AG08395 (cell line): ENCODE results near the gene KRTAP4-2.
"Not testable (repeated sequence)": the region's sequence is repeated elsewhere in the genome, so short reads cannot be mapped to it uniquely, and the experiment has no call there.

Experiments
- DNase-seq: peaks from one replicate; pipeline ENCODE4 v3.0.0; 2012; ENCODE audit warnings: mixed read lengths, low spot score

Gene KRTAP4-2

DNA sequence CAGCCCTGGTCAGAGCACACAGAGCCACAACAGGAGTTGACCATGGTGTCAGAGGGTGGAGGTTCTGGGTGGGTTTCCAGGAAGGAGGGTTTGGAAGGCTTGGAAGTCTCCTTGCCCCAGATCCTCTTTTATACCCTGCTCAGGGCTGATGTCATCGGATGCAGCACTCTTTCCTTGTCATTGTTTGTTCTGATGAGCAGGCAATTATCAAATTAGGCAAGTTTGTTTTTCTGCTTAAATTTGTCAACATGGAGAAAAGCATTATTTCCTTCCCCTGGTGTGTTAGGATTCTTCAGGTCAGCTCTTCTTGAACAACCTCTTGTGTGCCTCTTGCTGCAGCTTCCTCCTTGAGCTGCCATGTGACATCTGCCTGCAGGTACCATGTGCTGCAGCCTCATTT, 17.4 kb downstream of the KRTAP4-2 start, which contains the start of gene KRTAP4-4:
KRTAP4-4 (minus strand) TSS at position 101 of the 400 bp plus-strand sequence; CDS start at position 44, 57 bp downstream.
- DNase-seq: no peak

DNA sequence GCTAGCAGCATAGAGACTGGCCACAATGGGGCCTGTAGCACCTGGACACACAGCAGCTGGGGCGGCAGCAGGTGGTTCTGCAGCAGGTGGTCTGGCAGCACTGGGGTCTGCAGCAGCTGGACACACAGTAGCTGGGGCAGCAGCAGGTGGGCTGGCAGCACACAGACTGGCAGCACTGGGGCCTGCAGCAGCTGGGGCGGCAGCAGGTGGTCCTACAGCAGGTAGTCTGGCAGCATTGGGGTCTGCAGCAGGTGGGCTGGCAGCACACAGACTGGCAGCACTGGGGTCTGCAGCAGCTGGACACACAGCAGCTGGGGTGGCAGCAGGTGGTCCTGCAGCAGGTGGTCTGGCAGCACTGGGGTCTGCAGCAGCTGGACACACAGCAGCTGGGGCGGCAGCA, 17.8 kb downstream of the KRTAP4-2 start:
- not testable (repeated sequence) for DNase-seq

DNA sequence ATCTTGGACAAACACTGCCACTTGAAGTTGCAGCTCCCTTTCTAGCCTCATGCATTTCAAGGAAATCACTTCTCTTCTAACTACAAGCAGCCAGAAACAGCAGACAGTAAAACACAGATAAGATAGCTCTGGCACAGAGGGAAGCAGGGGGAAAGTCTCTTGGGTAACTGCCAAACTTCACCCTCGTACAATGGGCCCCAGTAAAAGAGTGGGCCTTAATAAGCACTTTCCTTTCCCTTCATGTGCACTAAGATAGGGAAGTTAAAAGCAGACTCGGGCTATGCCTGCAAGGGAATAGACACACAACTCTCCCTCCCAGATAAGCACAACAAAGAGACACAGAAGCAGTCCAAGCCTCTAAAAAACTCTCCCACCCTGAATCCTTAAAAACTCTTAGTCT, 24.2 kb downstream of the KRTAP4-2 start:
- DNase-seq: no peak

DNA sequence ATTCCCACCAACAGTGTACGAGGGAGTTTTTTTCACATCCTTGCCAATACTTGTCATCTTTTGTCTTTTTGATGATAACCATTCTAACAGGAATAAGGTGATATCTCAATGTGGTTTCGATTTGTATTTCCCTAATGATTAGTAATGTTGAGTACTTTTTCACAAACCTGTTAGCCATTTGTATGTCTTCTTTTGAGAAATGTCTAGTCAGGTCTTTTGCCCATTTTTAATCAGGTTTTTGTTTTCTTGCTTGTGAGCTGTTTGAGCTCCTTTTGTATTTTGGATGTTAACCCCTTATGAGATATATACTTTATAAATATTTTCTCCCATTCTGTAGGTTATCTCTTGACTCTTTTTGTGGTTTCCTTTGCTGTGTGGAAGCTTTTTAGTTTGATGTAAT, 26.5 kb downstream of the KRTAP4-2 start:
- no peak for DNase-seq

DNA sequence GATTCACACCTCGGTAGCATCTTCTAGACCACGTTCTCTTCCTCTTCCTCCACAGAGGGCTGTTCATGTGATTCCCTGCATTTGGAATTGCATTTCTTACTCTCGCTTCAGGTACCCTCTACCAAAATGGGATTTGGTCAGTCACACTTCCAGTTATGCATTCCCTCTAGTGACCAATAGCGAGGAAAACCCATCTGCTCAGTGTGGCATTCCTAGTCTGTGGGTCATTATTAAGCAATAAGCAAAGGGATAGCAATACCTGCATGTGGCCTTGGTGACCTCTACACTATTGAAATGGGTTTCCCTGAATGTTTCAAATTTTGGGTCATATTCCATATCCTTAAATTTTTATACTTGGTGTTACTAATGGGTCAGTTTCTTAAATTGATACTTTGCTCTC, 28.0 kb downstream of the KRTAP4-2 start:
- no peak for DNase-seq

DNA sequence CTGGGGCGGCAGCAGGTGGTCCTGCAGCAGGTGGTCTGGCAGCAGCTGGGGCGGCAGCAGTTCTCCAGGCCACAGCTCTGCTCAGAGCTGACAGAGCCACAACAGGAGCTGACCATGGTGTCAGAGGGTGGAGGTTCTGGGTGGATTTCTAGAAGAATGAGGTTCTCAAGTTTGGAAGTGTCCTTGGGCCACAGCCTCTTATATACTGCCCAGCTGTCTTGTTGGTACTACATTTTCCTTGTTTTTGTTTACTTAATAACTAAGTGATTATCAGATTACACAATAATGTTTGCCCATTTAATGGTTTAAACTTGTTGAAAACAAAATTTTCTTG, 28.4 kb downstream of the KRTAP4-2 start, which contains the start of gene KRTAP4-5:
KRTAP4-5 (minus strand) TSS at position 174 of the 334 bp plus-strand sequence; CDS start at position 116, 58 bp downstream.
- DNase-seq: no peak

DNA sequence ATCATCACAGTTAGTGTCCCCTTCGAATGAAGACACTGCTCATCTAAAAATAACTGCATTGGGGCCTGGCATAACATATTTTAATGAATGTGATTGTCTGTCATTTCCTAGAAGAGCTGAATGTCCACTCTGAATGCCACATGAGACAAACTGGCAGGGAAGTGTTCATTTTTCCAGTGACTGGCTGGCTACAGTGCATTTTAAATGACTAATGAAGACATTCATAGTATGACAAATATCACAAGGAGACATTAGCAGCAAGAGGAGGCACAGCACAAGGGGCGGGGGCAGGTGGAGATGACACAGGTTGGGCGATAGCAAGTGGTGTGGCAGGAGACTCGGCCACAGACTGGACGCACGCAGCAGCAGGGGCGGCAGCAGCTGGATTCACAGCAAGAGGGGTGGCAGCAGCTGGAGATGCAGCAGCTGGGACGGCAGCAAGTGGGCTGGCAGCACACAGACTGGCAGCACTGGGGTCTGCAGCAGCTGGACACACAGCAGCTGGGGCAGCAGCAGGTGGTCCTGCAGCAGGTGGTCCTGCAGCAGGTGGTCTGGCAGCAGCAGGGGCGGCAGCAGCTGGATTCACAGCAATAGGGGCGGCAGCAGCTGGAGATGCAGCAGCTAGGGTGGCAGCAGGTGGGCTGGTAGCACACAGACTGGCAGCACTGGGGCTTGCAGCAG, 28.9 kb downstream of the KRTAP4-2 start:
- DNase-seq: not testable (repeated sequence)

DNA sequence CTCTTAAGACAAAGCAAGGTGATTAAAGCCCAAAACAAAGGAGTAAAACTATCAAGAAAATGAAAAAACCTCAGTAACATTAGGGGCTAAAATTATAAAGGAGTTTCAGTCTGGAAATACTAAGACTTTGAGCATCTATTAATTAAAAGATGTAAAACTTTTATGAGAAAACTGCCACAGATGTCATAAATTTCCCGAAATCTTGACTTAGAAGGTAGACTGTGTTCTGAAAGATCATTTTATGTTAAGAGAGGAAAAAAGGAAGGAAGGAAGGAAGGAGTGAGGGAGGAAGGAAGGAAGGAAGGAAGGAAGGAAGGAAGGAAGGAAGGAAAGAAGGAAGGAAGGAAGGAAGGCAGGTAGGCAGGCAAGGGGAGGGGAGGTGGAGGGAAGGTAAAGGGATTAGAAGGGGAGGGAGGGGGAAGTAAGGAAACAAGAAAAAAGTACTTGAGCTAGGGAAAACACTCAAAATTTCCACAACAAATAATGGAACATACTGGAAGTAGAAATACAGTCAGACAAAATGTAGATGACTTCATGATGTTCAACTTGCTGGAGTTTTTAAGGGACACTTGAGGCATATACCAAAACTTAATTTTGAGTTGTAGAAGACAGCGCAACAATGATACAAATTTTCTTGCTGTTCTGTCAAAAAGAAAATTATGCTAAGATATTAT, 30.4 kb downstream of the KRTAP4-2 start:
- DNase-seq: no peak

DNA sequence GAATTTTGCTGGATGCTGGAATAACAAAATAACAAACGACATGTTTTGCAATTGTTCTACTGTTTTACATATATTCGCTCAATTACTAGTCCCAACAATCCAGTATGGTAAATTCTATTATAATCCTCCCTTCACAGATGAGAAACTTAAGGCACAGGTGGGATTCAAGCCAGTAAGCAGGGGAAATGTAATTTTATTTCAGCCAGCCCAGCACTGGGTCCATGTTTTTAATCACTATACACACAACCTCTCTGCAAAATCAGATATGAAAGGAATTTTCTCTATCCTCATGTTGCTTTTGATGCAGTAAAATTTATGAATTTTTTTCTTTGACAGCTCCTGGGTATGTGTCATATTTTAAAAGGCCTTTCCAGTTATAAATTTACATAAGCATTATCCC, 32.8 kb downstream of the KRTAP4-2 start:
- DNase-seq: no peak

DNA sequence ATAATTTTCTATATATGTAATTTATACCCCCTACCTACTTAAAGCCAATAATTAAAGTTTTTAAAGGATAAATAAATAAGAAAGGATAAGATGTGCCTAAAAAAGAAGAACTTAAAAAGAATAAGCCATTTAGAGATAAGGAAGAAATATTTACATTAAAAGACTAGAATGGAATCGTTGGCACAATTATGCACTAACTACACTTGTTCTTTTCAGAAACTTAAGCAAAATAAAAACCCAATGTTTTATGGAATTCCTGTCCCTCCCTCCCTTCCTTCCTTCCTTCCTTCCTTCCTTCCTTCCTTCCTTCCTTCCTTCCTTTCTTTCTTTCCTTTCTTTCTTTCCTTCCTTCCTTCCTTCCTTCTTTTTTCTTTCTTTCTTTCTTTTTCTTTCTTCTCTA, 33.2 kb downstream of the KRTAP4-2 start:
- DNase-seq: no peak

DNA sequence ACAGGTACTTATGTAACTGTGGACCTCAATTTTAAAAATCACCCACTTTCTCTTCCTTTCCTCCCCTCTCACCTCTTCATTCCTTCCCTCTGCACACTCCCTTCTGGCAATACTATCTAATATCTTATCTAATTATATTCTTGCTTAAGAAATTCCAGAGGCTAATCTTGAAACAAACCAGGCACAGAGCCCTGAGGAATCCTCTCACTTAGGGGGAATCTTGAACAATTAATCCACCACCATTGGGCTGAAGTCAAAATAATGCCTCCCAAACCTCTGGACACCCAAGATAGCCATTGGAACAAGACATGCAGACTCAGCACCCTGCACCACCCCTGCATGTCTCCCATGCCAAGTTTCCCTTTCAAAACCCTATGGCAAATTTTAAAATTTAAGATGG, 36.7 kb downstream of the KRTAP4-2 start:
- DNase-seq: no peak

DNA sequence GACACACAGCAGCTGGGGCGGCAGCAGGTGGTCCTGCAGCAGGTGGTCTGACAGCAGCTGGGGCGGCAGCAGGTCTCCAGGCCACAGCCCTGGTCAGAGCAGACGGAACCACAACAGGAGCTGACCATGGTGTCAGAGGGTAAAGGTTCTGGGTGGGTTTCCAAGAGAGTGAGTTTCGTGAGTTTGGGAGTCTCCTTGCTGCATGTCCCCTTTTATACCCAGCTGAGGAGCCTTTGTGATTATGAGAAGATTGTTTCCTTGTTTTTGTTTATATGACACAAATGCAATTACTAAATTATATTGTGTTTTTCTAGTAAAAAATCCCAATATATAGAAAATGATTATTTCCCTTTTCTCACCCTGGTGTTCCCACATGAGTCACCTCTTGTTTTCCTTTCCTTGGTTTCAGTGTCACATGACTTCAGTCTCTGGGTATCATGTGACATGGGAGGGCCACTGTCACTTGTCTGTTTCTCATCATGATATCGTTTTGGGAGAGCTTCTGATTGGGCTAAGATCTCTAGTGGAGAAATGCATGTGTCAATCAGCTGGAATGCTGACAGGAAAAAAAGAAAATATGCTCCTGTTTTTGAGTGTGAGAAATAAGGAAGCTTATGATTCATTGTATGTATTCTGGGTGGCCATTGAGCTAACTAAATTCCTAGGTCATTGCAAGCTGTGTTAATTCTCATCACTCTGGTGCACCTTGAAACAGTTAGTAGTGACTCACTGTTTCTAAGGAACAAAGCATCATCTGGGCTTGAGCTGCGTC, 37.5 kb downstream of the KRTAP4-2 start, which contains the start of gene KRTAP4-6:
KRTAP4-6 (minus strand) TSS at position 185 of the 772 bp plus-strand sequence; CDS start at position 128, 57 bp downstream.
- peak; percentile 72 for DNase-seq

DNA sequence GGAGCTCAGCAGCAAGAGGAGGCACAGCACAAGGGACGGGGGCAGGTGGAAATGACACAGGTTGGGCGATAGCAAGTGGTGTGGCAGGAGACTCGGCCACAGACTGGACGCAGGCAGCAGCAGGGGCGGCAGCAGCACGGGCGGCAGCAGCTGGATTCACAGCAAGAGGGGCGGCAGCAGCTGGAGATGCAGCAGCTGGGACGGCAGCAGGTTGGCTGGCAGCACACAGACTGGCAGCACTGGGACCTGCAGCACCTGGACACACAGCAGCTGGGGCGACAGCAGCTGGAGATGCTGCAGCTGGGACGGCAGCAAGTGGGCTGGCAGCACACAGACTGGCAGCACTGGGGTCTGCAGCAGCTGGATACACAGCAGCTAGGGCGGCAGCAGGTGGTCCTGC, 38.2 kb downstream of the KRTAP4-2 start:
- DNase-seq: not testable (repeated sequence)

DNA sequence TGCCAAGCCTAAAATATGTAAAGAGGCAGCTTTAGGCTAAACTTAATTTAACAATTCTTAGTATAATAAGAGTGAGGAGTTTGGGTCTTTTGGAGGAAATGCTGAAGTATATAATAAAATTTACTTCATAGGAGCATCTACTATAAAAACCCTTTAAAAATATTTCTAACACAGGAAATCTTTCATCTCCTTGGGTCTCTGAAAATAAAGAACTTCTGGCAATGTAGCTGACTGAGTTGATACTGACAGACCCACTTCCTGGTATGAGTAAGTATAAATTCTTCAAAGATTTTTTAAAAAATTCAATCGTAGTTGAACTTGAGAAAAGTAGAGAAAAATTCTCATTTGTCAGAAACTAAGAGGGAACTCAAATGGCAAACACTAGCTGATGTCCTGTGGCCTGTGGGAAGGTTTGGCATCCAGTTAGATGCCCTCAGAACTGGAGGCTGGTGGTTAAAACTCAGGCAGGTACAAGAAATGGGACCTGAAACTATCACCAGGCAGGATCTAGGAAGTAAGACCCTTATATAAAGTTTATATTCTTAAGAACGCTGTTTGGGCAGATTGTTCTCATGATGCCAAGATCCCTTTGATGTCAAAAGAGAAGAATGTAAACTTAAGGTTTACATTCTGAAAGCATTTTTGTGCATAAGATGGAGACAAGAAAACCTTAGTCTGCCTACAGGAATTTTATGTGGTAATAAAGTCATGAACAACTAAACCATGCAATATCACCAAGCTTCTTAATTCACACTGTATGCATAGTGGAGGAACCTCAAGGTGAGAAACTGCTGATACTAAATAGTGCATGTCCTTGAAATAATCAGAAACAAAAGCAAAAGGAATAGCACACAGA, 43.9 kb downstream of the KRTAP4-2 start:
- no peak for DNase-seq

DNA sequence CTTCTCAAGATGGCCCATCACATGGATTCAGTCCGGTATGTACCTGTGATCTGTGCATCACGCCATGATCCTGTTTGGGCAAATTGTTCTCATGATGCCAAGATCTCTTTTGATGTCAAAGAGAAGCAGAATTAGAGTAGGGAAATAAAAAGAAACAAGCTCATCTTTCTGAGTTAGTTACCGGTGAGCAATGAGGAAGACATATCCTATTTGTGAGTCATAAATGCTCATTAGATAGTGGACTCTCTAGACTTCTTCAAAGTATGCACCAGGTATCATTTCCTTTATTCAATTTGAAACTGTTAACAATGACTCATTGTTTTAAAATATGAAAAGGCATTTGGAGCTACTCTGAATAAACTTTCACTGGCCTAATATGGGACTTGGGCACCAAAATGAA, 46.0 kb downstream of the KRTAP4-2 start:
- peak; percentile 29 for DNase-seq
